ENCODE data around the gene TFRC. TPM values are rescaled to one million over a fixed set of nuclear protein-coding genes. Genes with fewer than 3 reads are reported as not detected.
"Not testable (repeated sequence)": the region's sequence is repeated elsewhere in the genome, so short reads cannot be mapped to it uniquely, and the experiment has no call there.

Gene TFRC
- total RNA-seq, 1 donor from 2014 or later: 106 TPM

DNA sequence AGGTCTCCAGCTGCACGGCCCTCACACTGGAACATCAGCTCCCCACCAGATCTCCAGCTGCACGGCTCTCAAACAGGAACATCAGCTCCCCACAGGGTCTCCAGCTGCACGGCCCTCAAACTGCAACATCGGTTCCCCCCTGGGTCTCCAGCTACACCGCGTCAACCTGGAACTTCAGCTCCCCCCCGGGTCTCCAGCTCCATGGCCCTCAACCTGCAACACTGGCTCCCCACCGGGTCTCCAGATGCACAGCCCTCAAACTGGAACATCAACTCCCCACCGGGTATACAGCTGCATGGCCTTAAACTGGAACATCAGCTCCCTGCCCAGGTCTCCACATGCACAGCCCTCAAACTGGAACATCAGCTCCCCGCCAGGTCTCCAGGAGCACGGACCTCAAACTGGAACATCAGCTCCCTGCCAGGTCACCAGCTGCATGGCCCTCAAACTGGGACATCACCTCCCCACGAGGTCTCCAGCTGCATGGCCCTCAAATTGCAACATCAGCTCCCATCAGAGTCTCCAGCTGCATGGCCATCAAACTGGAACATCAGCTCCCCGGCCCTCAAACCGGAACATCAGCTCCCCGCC is 81.4 kb downstream of the TFRC start:
- not testable (repeated sequence) for H3K27me3 ChIP-seq (ENCODE audit: control insufficient read depth, insufficient read depth, low read length); DNase-seq (ENCODE audit: low read depth); H3K36me3 ChIP-seq (ENCODE audit: control insufficient read depth, insufficient read depth, low read length); FAIRE-seq; H3K4me3 ChIP-seq (ENCODE audit: low read depth, low read length)

DNA sequence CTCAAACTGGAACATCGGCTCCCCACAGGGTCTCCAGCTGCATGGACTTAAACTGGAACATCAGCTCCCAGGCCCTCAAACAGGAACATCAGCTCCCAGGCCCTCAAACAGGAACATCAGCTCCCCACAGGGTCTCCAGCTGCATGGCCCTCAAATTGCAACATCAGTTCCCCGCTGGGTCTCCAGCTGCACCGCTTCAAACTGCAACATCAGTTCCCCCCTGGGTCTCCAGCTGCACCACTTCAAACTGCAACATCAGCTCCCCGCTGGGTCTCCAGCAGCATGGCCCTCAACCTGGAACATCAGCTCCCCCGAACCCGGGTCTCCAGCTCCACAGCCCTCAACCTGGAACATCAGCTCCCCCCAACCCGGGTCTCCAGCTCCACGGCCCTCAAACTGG is 82.0 kb downstream of the TFRC start:
- H3K36me3 ChIP-seq (ENCODE audit: control insufficient read depth, insufficient read depth, low read length): no peaks in the 10 kb centered on the region
- H3K27me3 ChIP-seq (ENCODE audit: control insufficient read depth, insufficient read depth, low read length): no peaks in the 10 kb centered on the region
- no peak overlapping the region for H3K4me3 ChIP-seq (ENCODE audit: low read depth, low read length)
- DNase-seq (ENCODE audit: low read depth) (no peak), FAIRE-seq (no peak)
- TF ChIP-seq, protein P1, sequence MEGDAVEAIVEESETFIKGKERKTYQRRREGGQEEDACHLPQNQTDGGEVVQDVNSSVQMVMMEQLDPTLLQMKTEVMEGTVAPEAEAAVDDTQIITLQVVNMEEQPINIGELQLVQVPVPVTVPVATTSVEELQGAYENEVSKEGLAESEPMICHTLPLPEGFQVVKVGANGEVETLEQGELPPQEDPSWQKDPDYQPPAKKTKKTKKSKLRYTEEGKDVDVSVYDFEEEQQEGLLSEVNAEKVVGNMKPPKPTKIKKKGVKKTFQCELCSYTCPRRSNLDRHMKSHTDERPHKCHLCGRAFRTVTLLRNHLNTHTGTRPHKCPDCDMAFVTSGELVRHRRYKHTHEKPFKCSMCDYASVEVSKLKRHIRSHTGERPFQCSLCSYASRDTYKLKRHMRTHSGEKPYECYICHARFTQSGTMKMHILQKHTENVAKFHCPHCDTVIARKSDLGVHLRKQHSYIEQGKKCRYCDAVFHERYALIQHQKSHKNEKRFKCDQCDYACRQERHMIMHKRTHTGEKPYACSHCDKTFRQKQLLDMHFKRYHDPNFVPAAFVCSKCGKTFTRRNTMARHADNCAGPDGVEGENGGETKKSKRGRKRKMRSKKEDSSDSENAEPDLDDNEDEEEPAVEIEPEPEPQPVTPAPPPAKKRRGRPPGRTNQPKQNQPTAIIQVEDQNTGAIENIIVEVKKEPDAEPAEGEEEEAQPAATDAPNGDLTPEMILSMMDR (IDR thresholded peaks at IDR 0.05; ENCODE audit: insufficient read depth, low read length, severe bottlenecking): no peak

Other genes with a start within 250 kb of the TFRC start
- 6.3 and 6.8 TPM in 2 replicates for gene TNK2, start 173.5 kb downstream of the TFRC start, total RNA-seq
- not detected in 2 replicates for gene ZDHHC19, start 129.3 kb upstream of the TFRC start, total RNA-seq
- gene SLC51A, start 134.4 kb upstream of the TFRC start, total RNA-seq: 0.26 TPM in 1 of 2 replicates, not detected in the other
- 52.9 and 68.9 TPM in 2 replicates for gene PCYT1A, start 205.6 kb upstream of the TFRC start, total RNA-seq
- gene DYNLT2B, start 236.2 kb upstream of the TFRC start, total RNA-seq: 17.1 and 19.7 TPM in 2 replicates